Activated gamma-delta T cell treated with anti-CD3 and anti-CD28 coated beads, Interleukin-2, amount 50 U/mL, for 16 hours (primary cell): ENCODE results near the gene POM121.
"Not testable (repeated sequence)": the region's sequence is repeated elsewhere in the genome, so short reads cannot be mapped to it uniquely, and the experiment has no call there.

Experiments
- DNase-seq: peaks from one replicate; pipeline ENCODE4 v3.0.0-alpha.2; 2020; ENCODE audit warnings: low read depth

The POM121 gene

DNA sequence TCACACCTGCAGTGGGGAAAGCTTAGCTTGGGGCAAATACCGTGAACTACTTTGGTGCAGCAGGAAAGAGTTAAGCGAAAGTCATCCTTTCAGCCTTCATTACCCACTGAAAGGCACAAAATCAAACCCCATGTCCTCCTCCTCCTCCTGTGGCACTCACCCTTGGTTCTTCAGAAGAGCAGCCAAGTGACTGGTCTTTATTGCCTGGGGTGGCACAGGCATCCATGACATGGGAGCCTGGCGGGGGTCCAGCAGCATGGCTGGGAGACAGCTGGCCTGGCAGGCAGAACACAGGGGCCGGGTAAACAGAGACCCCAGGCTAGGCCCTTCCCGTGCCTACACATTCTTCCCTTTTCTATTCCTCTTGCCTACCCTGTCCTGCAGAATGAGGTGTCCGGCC, 24.8 kb downstream of the POM121 start:
- not testable (repeated sequence) for DNase-seq

DNA sequence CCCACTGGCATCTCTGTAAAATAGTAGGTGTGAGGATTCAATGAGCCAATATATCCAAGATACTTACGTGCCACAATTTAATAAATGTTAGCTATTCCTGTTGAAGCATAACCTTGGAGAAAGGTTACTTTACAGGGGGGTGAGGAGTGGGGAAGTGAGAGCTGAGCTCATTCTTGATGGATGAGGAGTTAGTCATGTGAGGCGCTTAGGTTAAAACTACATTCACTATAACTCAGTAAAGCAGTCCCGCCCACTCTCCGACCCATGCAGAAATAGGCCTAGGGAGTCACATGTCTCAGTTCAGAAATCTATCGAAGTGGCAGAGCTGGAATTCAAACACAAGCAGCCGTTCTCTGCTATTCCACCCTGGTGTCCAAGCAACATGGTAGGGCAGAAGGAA, 25.5 kb downstream of the POM121 start:
- DNase-seq, result not testable (repeated sequence)

DNA sequence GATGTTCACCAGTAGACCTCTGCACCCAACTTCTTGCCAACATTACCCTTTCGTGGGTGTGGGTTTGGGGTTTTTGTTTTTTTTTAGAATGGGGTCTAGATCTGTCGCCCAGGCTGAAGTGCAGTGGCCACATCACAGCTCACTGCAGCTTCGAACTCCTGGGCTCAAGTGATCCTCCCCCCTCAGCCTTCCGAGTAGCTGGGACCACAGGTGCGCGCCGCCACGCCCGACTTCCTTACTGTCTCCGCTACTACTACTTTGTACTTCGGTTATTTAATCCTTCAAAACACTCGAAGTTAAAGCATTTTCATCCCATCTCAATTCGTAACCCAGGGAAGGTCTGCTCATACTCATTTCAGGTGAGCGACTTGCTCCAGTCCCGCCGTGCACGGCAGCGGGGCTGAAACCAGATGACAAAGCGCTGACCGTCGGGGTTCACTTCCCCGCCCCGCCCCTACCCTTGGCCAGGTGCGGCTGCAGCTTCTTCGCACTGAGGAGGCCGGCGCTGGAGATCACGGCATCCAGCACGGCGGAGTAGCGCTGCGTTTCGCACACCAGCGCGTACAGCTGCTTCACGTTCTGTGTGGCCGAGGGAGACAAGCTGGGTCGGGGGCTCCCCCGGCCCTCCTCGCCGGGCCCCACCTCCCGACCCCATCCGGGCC, 29.1 kb downstream of the POM121 start:
- not testable (repeated sequence) for DNase-seq

DNA sequence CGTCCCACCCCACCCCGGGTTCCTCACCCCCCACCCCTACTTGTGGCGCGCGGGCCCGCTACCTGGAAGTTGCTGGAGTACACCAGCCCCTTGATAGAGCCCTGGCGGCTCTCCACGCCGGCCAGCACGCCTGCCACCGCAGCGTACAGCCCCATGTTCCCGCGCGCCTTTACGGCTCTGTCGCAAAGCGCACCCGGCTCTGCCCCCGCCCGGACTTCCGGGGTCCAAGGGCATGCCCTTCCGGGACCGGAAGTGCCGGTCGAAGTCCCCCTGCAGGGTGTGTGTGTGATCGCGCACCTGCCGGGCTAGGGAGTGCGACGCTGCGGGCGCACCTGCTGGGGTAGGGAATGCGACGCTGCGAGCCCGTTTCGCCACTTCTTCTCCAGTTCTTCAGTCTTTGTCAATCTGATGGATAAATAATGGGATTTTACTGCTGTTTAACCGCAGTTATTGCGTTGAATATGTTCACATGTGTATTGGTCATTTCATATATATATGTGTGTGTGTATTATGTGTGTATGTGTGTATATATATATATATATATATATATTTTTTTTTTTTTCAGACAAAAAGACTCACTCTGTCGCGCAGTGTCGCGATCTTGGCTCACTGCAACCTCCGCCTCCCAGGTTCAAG, 29.8 kb downstream of the POM121 start:
- not testable (repeated sequence) for DNase-seq

- DNase-seq, result not testable (repeated sequence)
Measured at GRCh38 chr7:72960029-72960428, 35.1 kb downstream of the POM121 start.

GRCh38 chr7:72960626-72961345, 35.9 kb downstream of the POM121 start:
- DNase-seq, result not testable (repeated sequence)

GRCh38 chr7:72961346-72961650, 36.4 kb downstream of the POM121 start:
- DNase-seq, result not testable (repeated sequence)

- not testable (repeated sequence) for DNase-seq
Measured at GRCh38 chr7:72963056-72963455, 38.2 kb downstream of the POM121 start.

DNA sequence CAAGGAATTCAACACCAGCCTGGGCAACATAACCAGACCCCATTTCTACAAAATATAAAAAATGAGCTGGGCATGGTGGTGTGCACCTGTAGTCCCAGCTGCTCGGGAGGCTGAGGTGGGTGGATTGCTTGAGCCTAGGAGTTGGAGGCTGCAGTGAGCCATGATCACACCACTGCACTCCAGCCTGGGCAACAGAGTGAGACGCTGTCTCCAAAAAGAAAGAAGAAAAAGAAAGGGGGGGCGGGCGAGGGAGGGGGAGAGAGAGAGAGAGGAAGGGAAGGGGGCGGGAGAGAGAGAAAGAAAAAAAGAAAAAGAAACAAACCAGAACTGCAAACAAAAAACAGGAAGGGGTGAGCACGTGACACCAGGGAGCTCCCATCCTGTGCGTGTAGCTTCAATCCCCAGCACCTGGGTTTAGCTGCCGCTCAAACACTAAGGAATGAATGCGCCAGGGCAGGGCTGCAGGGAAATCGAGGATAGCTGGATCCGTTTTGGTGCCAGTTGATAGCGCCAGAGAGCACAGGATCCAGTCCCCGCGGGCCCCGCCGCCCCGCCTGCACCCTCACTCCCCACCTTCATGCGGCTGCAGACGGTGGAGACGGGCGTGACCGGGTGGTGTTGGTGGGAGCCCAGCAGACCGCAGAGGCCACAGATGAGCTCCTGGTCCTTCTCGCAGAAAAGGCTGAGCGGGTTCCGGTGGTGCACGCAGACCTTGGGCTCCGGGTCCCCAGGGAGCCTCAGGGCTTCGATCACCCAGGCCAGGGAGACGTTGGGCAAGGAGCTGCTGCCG, 40.5 kb downstream of the POM121 start:
- not testable (repeated sequence) for DNase-seq

DNA sequence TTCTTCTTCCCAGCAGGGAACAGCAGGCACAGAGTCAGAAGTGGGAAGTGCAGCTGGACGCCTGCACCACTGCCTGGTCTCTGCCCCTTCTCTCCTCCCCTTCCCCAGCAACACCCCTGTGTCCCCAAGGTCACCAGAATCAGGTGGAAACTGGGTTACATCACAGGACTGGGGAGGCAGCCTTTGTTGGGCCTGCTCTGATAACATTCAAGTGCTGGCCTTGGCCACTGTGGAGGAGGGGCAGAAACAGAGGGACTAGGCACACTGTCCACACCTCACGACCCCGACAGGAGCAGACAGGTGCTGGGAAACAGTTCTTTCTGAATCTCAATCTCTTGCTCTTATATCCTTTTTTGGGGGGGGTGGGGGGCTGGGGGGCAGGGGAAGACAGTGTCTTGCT, 42.0 kb downstream of the POM121 start:
- not testable (repeated sequence) for DNase-seq

DNA sequence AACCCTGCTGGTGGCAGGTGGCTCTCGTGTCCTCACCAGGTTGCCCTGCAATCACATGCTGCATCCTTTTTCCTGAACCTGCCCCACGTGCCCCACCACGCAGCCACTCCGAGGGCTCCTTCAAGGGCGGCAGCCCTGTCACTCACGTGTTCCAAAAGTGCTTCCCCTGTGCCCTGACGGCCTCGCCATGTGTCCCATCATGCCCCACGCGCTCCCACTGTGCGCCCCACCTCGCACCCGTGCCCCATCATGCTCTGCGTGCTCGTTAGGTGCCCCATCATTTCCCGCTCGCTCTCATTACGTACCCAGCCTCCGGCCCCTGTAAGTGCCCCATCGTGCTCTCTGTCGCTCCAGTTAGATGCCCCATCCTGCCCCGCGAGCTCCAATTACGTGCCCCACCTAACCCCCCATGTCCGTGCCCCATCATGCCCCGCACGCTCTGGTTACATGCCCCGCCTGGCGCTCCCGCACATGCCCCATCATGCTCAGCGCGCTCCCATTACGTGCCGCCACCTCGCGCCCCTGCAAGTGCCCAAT, 44.2 kb downstream of the POM121 start, which contains the start of gene TRIM74:
TSS of gene TRIM74 (minus strand) at position 487 of the 537 bp plus-strand sequence. CDS start 3,309 bp downstream, outside the sequence.
- not testable (repeated sequence) for DNase-seq

DNA sequence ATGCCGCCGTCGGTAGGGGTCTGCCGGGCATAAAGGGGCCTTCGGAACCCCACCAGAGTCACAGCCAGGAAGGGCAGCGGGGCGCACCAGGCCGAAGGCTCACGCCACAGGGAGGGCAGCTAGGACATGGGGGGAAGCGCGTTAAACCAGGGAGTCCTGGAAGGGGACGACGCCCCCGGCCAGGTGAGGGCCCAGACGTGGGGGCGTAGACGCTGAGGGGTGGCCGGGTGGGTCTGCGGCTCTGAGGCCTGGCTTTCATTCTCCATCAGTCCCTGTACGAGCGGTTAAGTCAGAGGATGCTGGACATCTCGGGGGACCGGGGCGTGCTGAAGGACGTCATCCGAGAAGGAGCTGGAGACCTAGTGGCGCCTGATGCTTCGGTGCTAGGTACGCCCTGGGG, 44.8 kb downstream of the POM121 start:
- DNase-seq, result not testable (repeated sequence)

DNA sequence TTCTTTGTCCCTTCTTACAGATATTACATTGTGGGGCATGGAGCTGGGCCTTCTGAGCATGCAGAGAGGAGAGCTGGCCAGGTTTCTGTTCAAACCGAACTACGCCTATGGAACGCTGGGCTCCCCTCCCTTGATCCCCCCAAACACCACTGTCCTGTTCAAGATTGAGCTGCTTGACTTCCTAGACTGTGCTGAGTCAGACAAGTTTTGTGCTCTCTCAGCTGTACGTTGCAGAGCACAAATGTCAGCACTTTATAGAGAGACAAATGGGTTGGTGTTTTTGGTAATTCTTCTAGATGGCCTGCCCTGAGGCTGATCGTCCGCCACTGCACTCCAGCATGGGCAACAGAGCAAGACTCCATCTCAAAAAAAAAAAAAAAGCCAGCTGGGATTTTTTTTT, 46.6 kb downstream of the POM121 start:
- not testable (repeated sequence) for DNase-seq

DNA sequence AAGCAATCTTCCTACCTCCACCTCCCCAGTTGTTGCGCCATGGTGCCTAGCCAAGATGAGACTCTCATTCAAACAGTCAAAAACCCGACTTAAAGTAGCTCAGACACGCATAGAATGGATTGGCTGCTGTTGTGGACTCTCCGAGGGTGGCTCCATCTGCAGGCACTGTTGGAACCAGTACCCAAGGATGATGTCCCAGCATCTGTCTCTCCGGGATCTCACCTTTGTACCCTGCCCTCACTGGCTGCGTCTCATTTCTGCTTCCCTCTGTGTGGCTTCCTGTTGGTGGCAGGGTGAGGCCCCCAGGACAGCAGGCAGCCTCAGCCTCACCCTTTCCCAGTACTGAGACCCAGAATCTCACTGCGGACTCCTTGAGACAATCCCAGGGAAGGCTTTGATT, 49.9 kb downstream of the POM121 start:
- not testable (repeated sequence) for DNase-seq

GRCh38 chr7:72975656-72976286, 50.9 kb downstream of the POM121 start:
- DNase-seq, result not testable (repeated sequence)

- DNase-seq, result not testable (repeated sequence)
Measured at GRCh38 chr7:72976434-72976833, 51.5 kb downstream of the POM121 start.

DNA sequence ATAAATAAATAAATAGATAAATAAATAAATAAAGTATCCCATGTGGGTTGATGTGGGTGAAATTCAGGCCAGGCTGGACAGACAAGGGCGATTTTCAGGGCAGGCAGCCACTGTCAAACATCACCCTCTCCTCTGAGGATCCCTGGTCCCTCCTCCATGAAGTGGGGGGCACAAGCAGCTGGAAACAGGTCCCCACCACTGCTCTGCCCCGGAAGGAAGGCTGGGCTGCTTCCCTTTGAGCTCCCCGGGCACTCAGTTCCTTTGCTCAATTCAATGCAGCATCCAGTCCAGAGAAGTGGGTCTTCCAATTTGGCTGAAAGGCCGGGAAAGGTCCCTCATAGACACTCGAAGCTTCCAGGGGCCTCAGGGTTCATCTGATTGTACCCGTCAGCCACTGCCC, 55.5 kb downstream of the POM121 start:
- not testable (repeated sequence) for DNase-seq

DNA sequence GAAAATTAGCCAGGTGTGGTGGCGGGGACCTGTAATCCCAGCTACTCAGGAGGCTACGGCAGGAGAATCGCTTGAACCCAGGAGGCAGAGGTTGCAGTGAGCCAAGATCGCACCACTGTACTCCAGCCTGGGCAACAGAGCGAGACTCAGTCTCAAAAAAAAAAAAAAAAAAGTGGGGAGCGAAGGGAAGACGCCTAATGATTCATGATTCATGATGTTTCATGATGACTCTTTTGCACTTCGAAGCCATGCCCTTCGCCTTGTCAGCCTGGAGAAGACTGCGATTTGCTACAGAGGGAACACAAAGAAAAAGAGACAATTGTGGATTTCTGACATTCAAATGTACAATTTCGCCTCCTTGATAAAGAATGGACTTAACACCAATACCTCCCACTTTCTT, 57.2 kb downstream of the POM121 start:
- not testable (repeated sequence) for DNase-seq

GRCh38 chr7:72990146-72990913, 65.4 kb downstream of the POM121 start:
- not testable (repeated sequence) for DNase-seq

DNA sequence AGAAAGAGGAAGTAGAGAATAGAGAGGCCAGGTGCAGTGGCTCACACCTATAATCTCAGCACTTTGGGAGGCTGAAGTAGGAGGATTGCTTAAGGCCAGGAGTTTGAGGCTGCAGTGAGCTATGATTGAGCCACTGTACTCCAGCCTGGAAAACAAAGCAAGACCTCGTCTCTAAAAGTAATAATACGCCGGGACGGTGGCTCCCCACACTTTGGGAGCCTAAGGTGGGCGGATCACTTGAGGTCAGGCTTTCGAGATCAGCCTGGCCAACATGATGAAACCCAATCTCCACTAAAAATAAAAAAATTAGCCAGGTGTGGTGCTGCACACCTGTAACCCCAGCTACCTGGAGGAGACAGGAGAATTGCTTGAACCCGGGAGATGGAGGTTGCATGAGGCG, 70.6 kb downstream of the POM121 start:
- DNase-seq, result not testable (repeated sequence)

GRCh38 chr7:72997447-72997846, 72.6 kb downstream of the POM121 start:
- DNase-seq, result not testable (repeated sequence)
